GM18951 (cell line): ENCODE results near the gene DRC7.
"Not testable (repeated sequence)": the region's sequence is repeated elsewhere in the genome, so short reads cannot be mapped to it uniquely, and the experiment has no call there.

Source experiments
- POLR2A ChIP-seq: IDR thresholded peaks from 4 replicates; pipeline ENCODE4 v1.6.1; 2011; ENCODE audit warnings: mild to moderate bottlenecking; ENCODE audit not compliant: insufficient read length, insufficient read depth; ENCODE audit errors: extremely low read depth
- in situ Hi-C: fragments of 300-500 bp; cut with MboI; formaldehyde crosslinking; loops from one replicate; pipeline ENCODE4 v1.12.0; 2022; ENCODE audit warnings: low sequenced_read_pairs, mixed read lengths, inconsistent platforms; ENCODE audit not compliant: unreplicated experiment

Gene DRC7

DNA sequence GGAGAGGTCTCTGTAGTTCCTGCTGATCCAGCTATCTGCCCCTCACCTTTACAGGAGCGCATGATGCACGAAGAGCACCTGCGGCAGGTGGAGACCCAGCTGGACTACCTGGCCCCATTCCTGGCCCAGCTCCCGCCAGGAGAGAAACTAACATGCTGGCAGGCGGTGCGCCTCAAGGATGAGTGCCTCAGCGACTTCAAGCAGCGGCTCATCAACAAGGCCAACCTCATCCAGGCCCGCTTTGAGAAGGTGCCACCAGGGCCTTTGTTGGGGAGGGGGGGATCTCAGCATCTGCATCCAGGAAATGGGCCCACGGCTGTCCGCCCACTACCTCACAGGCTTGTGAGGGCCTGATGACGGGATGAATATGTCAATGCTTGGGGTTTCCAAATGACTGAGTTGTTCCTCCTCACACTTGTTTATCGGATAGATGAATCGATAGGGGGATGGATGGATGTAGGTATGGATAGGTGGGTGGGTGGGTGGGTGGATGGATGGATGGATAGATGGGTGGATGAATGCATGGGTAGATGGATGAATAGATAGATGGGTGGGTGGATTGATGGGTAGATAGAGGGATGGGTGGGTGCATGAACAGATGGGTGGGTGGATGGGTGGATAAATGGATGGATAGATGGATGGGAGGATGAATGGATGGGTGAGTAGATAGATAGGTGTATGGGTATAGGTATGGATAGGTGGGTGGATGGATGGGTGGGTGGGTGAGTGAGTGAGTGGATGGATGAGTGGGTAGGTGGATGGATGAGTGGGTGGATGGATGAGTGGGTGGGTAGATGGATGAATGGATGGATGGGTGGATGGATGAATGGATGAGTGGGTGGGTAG, 34.0 kb downstream of the DRC7 start:
- TF ChIP-seq POLR2A: no peak
- in situ Hi-C loops: no loop called here

- TF ChIP-seq POLR2A: no peak
- in situ Hi-C loops: no loop called here
Measured at GRCh38 chr16:57729182-57729484, 34.5 kb downstream of the DRC7 start.

GRCh38 chr16:57729852-57730251, 35.2 kb downstream of the DRC7 start:
- in situ Hi-C loops: not testable (repeated sequence)

DNA sequence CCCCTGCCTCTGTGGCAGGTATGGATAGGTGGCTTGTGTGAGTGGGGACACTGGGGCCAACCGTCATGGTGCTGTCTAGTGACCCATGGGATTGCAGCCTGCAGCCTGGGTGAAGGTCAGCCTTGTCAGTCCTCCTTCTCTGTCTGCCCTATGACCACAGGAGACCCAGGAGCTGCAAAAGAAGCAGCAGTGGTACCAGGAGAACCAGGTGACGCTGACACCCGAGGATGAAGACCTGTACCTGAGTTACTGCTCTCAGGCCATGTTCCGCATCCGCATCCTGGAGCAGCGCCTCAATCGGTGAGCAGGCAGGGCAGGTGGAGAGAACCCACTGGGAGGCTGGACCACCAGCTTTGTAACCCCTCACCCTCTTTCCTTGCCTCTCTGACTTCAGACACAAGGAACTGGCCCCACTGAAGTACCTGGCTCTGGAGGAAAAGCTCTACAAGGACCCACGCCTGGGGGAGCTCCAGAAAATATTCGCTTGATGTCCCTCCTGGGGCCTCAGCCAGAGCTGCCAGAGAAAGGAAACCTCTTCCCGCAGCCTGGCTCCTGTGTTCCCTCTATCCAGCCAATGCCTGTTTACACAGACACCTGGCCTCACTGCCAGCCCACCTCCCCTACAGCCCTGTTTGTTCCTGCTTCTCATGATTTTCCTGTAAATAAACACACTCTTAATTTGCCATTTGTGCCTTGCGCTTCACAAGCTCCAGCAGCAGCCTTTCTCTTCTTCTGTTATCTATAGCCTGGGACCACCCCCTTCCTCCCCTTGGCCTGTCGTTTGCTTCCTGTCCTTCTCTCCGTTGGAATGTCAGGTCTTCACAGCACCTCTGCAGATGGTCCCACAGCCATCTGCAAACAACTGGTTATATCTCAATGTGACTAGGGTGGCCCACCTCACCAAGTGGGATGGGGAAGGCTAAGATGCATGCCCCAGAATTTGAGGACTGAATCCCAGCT, 36.4 kb downstream of the DRC7 start:
- in situ Hi-C loops: no loop called here
- TF ChIP-seq POLR2A: no peak

GRCh38 chr16:57732037-57732436, 37.4 kb downstream of the DRC7 start:
- in situ Hi-C loops: no loop called here
- no peak for TF ChIP-seq POLR2A

DNA sequence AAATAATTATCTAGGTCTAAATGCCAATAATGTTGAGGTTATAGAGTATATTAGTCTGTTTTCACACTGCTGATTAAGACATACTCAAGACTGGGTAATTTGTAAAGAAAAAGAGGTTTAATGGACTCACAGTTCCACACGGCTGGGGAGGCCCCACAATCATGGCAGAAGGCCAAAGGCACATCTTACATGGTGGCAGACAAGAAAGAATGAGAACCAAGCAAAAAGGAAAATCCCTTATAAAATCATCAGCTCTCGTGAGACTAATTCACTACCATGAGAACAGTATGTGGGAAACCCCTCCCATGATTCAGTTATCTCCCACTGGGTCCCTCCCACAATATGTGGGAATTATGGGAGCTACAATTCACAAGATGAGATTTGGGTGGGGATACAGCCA, 38.1 kb downstream of the DRC7 start:
- TF ChIP-seq POLR2A: no peak
- in situ Hi-C loops: no loop called here

- in situ Hi-C loops: no loop called here
- no peak for TF ChIP-seq POLR2A
Measured at GRCh38 chr16:57734308-57734924, 39.8 kb downstream of the DRC7 start.

GRCh38 chr16:57734925-57735754, 40.5 kb downstream of the DRC7 start:
- TF ChIP-seq POLR2A: peak; percentile 70
- in situ Hi-C loops: no loop called here

DNA sequence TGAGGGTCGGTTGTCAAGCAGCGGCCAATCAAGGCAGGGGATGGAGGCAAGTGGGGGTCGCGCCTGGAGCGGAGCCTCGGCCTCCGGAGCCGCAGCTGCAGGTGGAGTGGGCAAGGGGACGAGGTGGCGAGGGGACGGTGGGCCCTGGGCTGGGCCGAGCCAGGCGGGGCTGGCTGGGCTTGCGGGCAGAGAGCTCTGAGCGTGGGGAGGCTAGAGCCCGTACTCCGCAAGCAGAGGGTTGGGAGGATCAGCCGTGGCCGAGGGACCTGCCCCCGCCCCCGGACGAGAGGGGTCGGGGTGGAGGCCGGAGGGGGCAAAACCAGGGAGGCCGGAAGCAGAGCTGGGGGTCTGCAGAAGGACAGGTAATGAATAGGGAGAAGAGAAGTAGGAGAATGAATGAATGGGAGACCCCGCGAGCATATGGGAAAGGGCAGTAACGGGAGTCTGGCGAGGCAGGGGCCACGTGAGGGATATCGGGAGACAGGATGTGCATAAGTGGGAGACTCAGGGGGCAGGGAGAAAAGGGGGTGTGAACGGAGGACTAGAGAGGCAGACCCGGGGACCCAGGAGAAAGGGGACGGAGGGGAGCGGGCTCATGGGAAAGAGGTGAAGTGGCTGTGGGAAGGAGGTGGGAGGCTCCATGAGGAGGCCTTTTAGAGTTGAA, 41.3 kb downstream of the DRC7 start, which contains the start of gene KATNB1:
TSS of gene KATNB1 (plus strand) at position 16 of the 664 bp plus-strand sequence. CDS start 1,474 bp downstream, outside the sequence.
- in situ Hi-C loops: no loop called here
- peak; percentile 52 for TF ChIP-seq POLR2A

- in situ Hi-C loops: no loop called here
- no peak for TF ChIP-seq POLR2A
Measured at GRCh38 chr16:57736419-57737351, 42.1 kb downstream of the DRC7 start.

GRCh38 chr16:57738844-57739243, 44.2 kb downstream of the DRC7 start:
- no peak for TF ChIP-seq POLR2A
- in situ Hi-C loops: no loop called here
